WI38 (cell line): ENCODE results near the gene SASH1.

Experiments
- H3K4me3 ChIP-seq: 2 replicates; pipeline ENCODE4 v1.5.1; 2011; ENCODE audit warnings: low read depth, mild to moderate bottlenecking, control low read depth, low read length
- TF ChIP-seq, protein P1 (sequence below): IDR thresholded peaks from 2 replicates; pipeline ENCODE4 v1.5.1; 2012; ENCODE audit warnings: low read depth, mild to moderate bottlenecking, control low read depth, low read length

The SASH1 gene

DNA sequence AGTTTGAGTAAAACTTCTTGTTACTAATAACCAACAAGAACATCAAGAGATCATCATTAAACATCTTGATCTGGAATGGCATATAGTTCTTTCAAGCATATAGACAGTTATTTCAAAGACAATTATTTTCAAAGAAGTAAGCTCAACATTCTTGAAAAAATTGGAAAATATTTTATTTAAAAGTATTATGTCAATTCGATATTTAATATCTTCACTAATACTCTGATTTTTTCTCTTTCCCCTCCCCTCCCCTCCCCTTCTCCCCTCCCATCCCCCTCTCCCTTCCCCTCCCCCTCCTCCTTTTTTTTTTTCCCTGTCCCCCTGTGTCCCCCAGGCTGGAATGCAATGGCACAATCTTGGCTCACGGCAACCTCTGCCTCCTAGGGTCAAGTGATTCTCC, 82.8 kb downstream of the SASH1 start:
- TF ChIP-seq, protein P1, sequence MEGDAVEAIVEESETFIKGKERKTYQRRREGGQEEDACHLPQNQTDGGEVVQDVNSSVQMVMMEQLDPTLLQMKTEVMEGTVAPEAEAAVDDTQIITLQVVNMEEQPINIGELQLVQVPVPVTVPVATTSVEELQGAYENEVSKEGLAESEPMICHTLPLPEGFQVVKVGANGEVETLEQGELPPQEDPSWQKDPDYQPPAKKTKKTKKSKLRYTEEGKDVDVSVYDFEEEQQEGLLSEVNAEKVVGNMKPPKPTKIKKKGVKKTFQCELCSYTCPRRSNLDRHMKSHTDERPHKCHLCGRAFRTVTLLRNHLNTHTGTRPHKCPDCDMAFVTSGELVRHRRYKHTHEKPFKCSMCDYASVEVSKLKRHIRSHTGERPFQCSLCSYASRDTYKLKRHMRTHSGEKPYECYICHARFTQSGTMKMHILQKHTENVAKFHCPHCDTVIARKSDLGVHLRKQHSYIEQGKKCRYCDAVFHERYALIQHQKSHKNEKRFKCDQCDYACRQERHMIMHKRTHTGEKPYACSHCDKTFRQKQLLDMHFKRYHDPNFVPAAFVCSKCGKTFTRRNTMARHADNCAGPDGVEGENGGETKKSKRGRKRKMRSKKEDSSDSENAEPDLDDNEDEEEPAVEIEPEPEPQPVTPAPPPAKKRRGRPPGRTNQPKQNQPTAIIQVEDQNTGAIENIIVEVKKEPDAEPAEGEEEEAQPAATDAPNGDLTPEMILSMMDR = no peak
- H3K4me3 ChIP-seq = no peak overlapping the region

DNA sequence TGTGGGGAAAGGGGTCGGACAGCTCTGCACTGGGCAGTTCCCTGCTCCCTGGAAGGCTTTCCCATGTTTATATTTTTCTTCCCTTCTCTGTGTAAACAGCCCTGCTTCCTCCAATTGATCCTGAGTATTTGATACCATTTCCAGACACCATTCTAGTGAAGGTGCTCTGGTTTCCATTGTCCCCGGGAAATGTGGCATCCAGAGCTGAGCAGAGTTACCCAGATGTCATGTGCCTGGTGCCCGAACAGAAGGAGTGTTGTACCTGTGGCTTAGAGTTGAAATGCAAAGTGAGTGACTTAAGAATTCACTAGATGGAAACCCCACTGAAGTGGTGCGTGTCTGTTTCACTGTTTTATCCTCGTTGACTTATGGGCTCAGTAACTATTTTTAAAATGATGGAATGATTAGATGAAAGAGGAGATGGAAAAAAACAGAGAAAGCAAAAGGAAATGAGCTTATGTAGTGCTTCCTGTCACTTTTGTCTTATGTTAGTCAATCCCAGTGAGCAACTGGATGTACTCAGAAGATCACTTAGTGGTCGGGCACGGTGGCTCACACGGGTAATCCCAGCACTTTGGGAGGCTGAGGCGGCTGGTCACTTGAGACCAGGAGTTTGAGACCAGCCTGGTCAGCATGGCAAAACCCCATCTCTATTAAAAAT, 83.8 kb downstream of the SASH1 start:
- TF ChIP-seq, protein P1 = no peak
- H3K4me3 ChIP-seq = no peak overlapping the region

DNA sequence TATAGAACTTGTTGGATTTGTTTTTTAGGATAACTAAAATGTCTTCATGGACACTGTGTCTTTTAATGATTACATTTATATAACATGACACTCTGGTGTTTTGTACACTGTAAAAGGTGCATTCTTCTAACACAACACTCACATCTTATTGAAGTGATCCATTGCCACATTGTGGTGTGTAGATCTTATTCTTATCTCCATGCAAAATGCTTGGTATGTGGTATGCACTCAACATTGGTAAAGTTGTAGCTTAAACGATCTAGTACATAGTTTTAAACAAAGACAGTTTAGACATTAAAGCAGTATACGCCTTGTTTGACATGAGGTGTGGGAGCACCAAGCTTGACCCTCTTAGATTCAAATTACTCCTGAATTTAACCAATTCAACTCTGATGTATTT, 84.7 kb downstream of the SASH1 start:
- TF ChIP-seq, protein P1 = no peak

DNA sequence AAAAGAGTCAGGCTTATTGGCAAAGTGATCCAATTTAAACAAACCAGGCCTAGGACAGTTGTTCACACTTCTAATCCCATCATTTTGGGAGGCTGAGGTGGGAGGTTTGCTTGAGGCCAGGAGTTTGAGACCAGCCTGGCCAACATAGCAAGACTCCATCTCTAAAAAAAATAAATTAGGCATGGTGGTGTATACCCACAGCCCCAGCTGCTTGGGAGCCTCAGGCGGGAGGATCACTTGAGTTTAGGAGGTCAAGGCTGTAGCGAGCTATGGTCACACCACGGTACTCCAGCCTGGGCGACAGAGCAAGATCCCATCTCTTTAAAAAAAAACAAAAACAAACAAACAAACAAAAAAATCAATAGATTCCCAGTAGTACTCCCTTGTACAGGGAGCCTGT, 86.8 kb downstream of the SASH1 start:
- TF ChIP-seq, protein P1 = no peak
- no peak overlapping the region for H3K4me3 ChIP-seq

More for the DNA sequence above, 84.7 kb downstream of the SASH1 start:
- H3K4me3 ChIP-seq = no peak overlapping the region

DNA sequence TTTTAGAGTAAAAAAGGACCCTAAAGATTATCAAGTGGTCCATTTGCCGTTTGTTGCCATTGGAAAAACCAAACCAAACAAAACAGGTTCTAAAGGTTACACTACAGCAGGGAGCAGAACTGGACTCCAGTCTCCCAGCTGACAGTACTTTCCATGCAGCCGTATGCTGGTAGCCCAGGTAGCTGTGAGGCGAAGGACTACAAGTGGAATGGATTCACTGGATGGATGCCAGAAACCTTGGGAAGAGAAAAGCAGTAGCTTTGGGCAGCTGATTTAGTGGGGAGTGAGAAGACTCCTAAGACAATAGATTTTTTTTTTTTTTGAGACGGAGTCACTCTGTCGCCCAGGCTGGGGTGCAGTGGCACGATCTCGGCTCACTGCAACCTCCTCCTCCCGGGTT, 88.3 kb downstream of the SASH1 start:
- no peak overlapping the region for H3K4me3 ChIP-seq
- TF ChIP-seq, protein P1 = no peak

DNA sequence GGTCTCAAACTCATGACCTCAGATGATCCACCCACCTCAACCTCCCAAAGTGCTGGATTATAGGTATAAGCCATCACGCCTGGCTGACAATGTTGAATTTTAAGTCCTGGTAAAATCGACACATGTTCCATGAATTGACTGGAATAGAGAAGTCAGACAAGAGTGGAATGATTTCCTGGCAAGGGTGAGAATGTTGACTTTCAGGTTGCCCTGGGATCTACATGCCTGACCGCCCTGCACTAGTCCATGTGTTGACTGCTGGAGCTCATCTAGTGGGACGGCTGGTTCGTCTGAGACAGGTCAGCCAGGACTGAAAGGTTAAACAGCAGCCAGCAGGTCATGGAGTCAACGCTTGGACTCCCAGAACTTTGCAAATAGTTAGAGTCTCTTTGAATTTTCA, 88.8 kb downstream of the SASH1 start:
- TF ChIP-seq, protein P1 = no peak
- no peak overlapping the region for H3K4me3 ChIP-seq

DNA sequence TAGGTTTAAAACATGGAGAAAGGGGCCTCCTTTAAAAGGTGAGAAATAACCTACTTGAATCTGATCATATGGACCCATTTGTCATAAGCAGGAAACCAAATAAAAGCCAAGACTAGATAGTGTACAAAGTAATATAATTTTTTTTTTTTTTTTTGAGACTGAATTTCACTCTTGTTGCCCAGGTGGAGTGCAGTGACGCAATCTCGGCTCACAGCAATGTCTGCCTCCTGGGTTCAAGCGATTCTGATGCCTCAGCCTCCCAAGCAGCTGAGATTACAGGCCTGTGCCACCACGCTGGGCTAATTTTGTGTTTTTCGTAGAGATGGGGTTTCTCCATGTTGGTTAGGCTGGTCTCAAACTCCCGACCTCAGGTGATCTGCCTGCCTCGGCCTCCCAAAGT, 89.2 kb downstream of the SASH1 start:
- TF ChIP-seq, protein P1 = no peak

More for the DNA sequence above, 89.2 kb downstream of the SASH1 start:
- H3K4me3 ChIP-seq = no peak overlapping the region
